Measurements from ENCODE around the gene DCD.

The DCD gene

DNA sequence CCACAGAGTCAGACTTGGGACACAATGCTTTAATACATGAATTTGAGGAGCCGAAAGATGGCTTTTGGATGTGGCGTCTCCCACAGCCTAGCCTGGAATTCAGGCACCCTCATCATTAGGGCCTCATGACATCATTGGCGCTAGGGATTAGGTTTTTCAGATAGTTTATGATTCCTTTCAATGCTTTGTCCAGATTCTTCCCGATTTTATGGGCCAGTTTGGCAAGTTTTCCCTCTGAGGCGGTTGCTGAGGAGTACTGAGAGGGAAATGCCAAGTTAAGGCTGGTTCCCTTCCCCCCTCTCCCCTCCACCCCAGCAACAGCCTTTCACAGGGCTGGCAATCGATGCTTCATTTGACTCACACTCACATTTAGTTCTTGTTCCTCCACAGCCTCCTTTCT, 40.0 kb downstream of the DCD start:
- Histone ChIP-seq H3K27me3 (ENCODE audit: insufficient read depth, poor library complexity, severe bottlenecking) (peaks cover 9% of the 10 kb centered on the region), H3K4me3 (replicated peaks; ENCODE audit: insufficient read depth, low read length) (no peak overlapping the region), H3K27ac (replicated peaks) (no peak overlapping the region)
- DNase-seq (ENCODE audit: low read depth in 1 of 2, low spot score in 1 of 2) = no peak
- TF ChIP-seq GABPA (IDR thresholded peaks at IDR 0.05; ENCODE audit: low read depth) = no peak
- no peak for TF ChIP-seq SPI1 (IDR thresholded peaks at IDR 0.05; ENCODE audit: borderline replicate concordance, low read depth)
- no peak for TF ChIP-seq POLR2AphosphoS5 (IDR thresholded peaks at IDR 0.05; ENCODE audit: low read depth)
- TF ChIP-seq, protein P1, sequence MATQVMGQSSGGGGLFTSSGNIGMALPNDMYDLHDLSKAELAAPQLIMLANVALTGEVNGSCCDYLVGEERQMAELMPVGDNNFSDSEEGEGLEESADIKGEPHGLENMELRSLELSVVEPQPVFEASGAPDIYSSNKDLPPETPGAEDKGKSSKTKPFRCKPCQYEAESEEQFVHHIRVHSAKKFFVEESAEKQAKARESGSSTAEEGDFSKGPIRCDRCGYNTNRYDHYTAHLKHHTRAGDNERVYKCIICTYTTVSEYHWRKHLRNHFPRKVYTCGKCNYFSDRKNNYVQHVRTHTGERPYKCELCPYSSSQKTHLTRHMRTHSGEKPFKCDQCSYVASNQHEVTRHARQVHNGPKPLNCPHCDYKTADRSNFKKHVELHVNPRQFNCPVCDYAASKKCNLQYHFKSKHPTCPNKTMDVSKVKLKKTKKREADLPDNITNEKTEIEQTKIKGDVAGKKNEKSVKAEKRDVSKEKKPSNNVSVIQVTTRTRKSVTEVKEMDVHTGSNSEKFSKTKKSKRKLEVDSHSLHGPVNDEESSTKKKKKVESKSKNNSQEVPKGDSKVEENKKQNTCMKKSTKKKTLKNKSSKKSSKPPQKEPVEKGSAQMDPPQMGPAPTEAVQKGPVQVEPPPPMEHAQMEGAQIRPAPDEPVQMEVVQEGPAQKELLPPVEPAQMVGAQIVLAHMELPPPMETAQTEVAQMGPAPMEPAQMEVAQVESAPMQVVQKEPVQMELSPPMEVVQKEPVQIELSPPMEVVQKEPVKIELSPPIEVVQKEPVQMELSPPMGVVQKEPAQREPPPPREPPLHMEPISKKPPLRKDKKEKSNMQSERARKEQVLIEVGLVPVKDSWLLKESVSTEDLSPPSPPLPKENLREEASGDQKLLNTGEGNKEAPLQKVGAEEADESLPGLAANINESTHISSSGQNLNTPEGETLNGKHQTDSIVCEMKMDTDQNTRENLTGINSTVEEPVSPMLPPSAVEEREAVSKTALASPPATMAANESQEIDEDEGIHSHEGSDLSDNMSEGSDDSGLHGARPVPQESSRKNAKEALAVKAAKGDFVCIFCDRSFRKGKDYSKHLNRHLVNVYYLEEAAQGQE (IDR thresholded peaks at IDR 0.05; ENCODE audit: insufficient replicate concordance, low read depth) = no peak
- TF ChIP-seq, protein P2, sequence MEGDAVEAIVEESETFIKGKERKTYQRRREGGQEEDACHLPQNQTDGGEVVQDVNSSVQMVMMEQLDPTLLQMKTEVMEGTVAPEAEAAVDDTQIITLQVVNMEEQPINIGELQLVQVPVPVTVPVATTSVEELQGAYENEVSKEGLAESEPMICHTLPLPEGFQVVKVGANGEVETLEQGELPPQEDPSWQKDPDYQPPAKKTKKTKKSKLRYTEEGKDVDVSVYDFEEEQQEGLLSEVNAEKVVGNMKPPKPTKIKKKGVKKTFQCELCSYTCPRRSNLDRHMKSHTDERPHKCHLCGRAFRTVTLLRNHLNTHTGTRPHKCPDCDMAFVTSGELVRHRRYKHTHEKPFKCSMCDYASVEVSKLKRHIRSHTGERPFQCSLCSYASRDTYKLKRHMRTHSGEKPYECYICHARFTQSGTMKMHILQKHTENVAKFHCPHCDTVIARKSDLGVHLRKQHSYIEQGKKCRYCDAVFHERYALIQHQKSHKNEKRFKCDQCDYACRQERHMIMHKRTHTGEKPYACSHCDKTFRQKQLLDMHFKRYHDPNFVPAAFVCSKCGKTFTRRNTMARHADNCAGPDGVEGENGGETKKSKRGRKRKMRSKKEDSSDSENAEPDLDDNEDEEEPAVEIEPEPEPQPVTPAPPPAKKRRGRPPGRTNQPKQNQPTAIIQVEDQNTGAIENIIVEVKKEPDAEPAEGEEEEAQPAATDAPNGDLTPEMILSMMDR (IDR thresholded peaks at IDR 0.05; ENCODE audit: insufficient read depth, low read length) = no peak

DNA sequence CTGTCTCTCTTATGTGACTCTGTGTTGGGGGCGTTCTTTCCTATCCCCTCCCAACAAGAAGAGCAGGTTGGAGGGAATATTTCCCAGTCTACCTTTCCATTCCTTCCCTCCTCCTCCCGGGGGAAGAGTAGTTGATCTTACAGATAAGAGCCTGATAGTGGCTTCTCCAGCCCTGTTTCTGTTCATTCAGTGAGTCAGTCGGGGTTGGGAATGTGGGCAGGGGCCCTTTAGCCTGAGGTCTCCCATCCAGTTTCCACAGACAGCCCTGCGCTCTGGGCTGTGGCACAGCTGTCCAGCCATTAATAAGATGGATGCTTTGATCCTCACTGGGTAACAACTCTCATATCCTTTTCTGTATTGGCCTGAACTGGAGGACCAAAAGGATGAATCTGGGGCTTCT, 41.6 kb downstream of the DCD start:
- Histone ChIP-seq H3K27me3 (ENCODE audit: insufficient read depth, poor library complexity, severe bottlenecking) (peaks cover 9% of the 10 kb centered on the region), H3K27ac (replicated peaks) (no peak overlapping the region), H3K4me3 (replicated peaks; ENCODE audit: insufficient read depth, low read length) (no peak overlapping the region)
- TF ChIP-seq, protein P1 (IDR thresholded peaks at IDR 0.05; ENCODE audit: insufficient replicate concordance, low read depth) = no peak
- TF ChIP-seq GABPA (IDR thresholded peaks at IDR 0.05; ENCODE audit: low read depth) (no peak), SPI1 (IDR thresholded peaks at IDR 0.05; ENCODE audit: borderline replicate concordance, low read depth) (no peak), POLR2AphosphoS5 (IDR thresholded peaks at IDR 0.05; ENCODE audit: low read depth) (no peak)
- TF ChIP-seq, protein P2 (IDR thresholded peaks at IDR 0.05; ENCODE audit: insufficient read depth, low read length) = no peak
- DNase-seq (ENCODE audit: low read depth in 1 of 2, low spot score in 1 of 2) = no peak

DNA sequence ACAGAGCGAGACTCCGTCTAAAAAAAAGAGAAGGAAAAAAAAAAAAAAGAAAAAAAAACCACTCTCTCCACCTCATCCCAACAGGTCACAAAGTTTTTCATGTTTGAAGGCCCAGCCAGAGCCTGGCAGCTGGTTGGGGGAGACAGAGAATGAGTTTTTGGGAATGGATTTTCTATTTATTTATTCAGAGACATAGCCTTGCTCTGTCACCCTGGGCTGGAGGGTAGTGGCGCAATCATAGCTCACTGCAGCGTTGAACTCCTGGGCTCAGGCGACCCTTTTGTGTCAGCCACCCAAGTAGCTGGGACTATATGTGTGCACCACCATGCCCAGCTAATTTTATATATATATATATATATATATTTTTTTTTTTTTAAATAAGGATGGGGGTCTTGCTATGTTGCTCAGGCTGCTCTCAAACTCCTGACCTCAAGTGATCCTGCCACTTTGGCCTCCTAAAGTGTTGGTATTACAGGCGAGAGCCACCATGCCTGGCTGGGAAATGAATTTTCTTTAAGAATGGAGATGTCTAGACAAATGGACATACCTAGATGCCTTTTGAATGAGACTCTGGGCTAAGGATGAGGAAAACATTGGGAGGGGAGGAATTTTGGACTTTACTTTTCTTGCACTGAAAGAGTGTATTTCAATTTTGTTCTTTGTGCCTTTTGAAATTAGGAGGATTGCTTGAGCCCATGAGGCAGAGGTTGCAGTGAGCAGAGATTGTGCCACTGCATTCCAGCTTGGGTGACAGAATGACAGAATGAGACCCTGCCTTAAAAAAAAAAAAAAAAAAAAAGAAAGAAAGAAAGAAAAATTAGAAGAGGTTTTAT, 42.8 kb downstream of the DCD start:
- H3K27ac ChIP-seq (replicated peaks) = no peak overlapping the region
- TF ChIP-seq POLR2AphosphoS5 (IDR thresholded peaks at IDR 0.05; ENCODE audit: low read depth) (no peak), GABPA (IDR thresholded peaks at IDR 0.05; ENCODE audit: low read depth) (no peak), SPI1 (IDR thresholded peaks at IDR 0.05; ENCODE audit: borderline replicate concordance, low read depth) (no peak)
- TF ChIP-seq, protein P2 (IDR thresholded peaks at IDR 0.05; ENCODE audit: insufficient read depth, low read length) = no peak
- TF ChIP-seq, protein P1 (IDR thresholded peaks at IDR 0.05; ENCODE audit: insufficient replicate concordance, low read depth) = no peak
- no peak overlapping the region for H3K4me3 ChIP-seq (replicated peaks; ENCODE audit: insufficient read depth, low read length)
- peaks cover 9% of the 10 kb centered on the region for H3K27me3 ChIP-seq (ENCODE audit: insufficient read depth, poor library complexity, severe bottlenecking)
- no peak for DNase-seq (ENCODE audit: low read depth in 1 of 2, low spot score in 1 of 2)

Data from HL-60 (cell line).